Epithelial cell of esophagus (primary cell): ENCODE data around the gene TLNRD1.
"Not testable (repeated sequence)": the region's sequence is repeated elsewhere in the genome, so short reads cannot be mapped to it uniquely, and the experiment has no call there.

Experiments used
- DNase-seq: peaks from one replicate; pipeline ENCODE4 v3.0.0; 2010; ENCODE audit warnings: low read depth
- H3K4me3 ChIP-seq: 2 replicates; pipeline ENCODE4 v1.5.1; 2011; ENCODE audit warnings: mild to moderate bottlenecking, low read length, control low read depth
- CTCF ChIP-seq: IDR thresholded peaks from 2 replicates; pipeline ENCODE4 v1.5.1; 2011; ENCODE audit warnings: low read depth, mild to moderate bottlenecking, low read length, control low read depth, inconsistent platforms; ENCODE audit not compliant: insufficient read depth; ENCODE audit errors: missing control alignments

Gene TLNRD1

GRCh38 chr15:80957976-80958375 lies 42.7 kb upstream of the TLNRD1 start:
- TF ChIP-seq CTCF = no peak
- DNase-seq = peak; percentile 59
- H3K4me3 ChIP-seq = no peak overlapping the region

GRCh38 chr15:80958818-80959495 lies 41.8 kb upstream of the TLNRD1 start:
- no peak for DNase-seq
- no peak for TF ChIP-seq CTCF
- no peak overlapping the region for H3K4me3 ChIP-seq

GRCh38 chr15:80965454-80965853 lies 35.3 kb upstream of the TLNRD1 start:
- DNase-seq, H3K4me3 ChIP-seq: not testable (repeated sequence)

GRCh38 chr15:80966431-80967197 lies 34.1 kb upstream of the TLNRD1 start:
- no peak overlapping the region for H3K4me3 ChIP-seq
- no peak for TF ChIP-seq CTCF
- no peak for DNase-seq

GRCh38 chr15:80967451-80967850 lies 33.3 kb upstream of the TLNRD1 start:
- H3K4me3 ChIP-seq = no peak overlapping the region
- DNase-seq = no peak
- no peak for TF ChIP-seq CTCF

GRCh38 chr15:80967991-80968510 lies 32.7 kb upstream of the TLNRD1 start:
- H3K4me3 ChIP-seq = no peak overlapping the region
- no peak for TF ChIP-seq CTCF
- no peak for DNase-seq

- no peak for TF ChIP-seq CTCF
- no peak for DNase-seq
- H3K4me3 ChIP-seq = no peak overlapping the region
These were observed 31.4 kb upstream of the TLNRD1 start for GRCh38 chr15:80969316-80969715.
